Right lobe of liver (tissue), 6 donors: ENCODE data around the gene RRP8. TPM values are rescaled to one million over a fixed set of nuclear protein-coding genes. Genes with fewer than 3 reads are reported as not detected.

Experiments used
- ATAC-seq, 4 donors: fragments of 200-7000 bp; cut with Tn5 transposase; one replicate each; pipeline ENCODE4 v1.9.1; 2020; ENCODE audit warnings: mild to moderate bottlenecking in 4 of 4, moderate library complexity in 4 of 4
- DNase-seq, 3 donors: peaks; one replicate each; pipeline ENCODE4 v3.0.0-alpha.2; 2020
- H3K27ac ChIP-seq, 3 donors: fragments of 200-600 bp; one replicate each; pipeline ENCODE4 v1.8.0; 2022
- H3K27me3 ChIP-seq, 2 donors: fragments of 200-600 bp; one replicate each; pipeline ENCODE4 v1.8.0; 2022
- H3K36me3 ChIP-seq, 4 donors: fragments of 200-600 bp; sonication (generic) in 1 of 4; one replicate each; pipeline versions ENCODE4 v1.5.1 to v1.8.0; 2017 to 2022; ENCODE audit warnings: control low read depth in 1 of 4
- H3K4me1 ChIP-seq, 4 donors: fragments of 200-600 bp; sonication (generic) in 1 of 4; one replicate each; pipeline versions ENCODE4 v1.5.1 to v1.8.0; 2017 to 2022; ENCODE audit warnings: control low read depth in 1 of 4
- H3K4me3 ChIP-seq, 3 donors: fragments of 200-600 bp; one replicate each; pipeline ENCODE4 v1.8.0; 2022
- H3K9me3 ChIP-seq, 4 donors: fragments of 200-600 bp; sonication (generic) in 1 of 4; one replicate each; pipeline versions ENCODE4 v1.5.1 to v1.8.0; 2017 to 2022; ENCODE audit warnings: control low read depth in 1 of 4
- CTCF ChIP-seq, 4 donors: fragments of 200-600 bp in 3 of 4; fragments of 450-650 bp in 1 of 4; IDR thresholded peaks; one replicate each; pipeline versions ENCODE4 v1.5.1 to v1.8.0; 2016 to 2022; ENCODE audit warnings: antibody characterized with exemption in 4 of 4, mild to moderate bottlenecking in 2 of 4
- POLR2A ChIP-seq: fragments of 450-650 bp; IDR thresholded peaks from one replicate; pipeline ENCODE4 v1.6.1; 2017; ENCODE audit warnings: antibody characterized with exemption, mild to moderate bottlenecking
- WGBS: methylation state at CpG from one replicate; pipeline ENCODE4 v1.1.6; 2018; ENCODE audit warnings: low coverage, low lambda C conversion rate; ENCODE audit not compliant: insufficient coverage; ENCODE audit errors: missing lambda C conversion rate; 5-methylcytosine and 5-hydroxymethylcytosine counted together
- intact Hi-C, 2 donors: fragments of 100-400 bp; cut with DNase I; formaldehyde crosslinking; loops; one replicate each; pipeline versions ENCODE4 v1.11.2 to v1.14.1; 2022
- total RNA-seq, 6 experiments: library from RNA; depleted of rRNA in 2 of 6; stranded (reverse); fragments of >200 nt in 2 of 6; fragmentation: NEBNext Ultra II Directional in 3 of 6; extraction: Animal tissue kit (Norgen Biotek cat#: 25700) in 3 of 6; gene quantifications; one replicate each; pipeline versions ENCODE4 v1.1.0 to v1.2.4, GENCODE V29; 2016 to 2023
- donor health status: DM: no; HTN: yes; CAD: no.
- donor health status: DM: no; HTN: no; CAD: no.
- donor health status: DM: no; HTN: no; CAD: no.
- donor health status: DM: no; HTN: yes; CAD: no.
- donor health status: DM: no; HTN: yes; CAD: no.

Gene RRP8
- total RNA-seq, 6 experiments from 2014 or later, result 11.3 to 17.1 (median 14.2) TPM

- 0% methylated on average over 14 of the region's 16 CpGs for WGBS
- peak; percentile 93 to 98 (median 96) for ATAC-seq
- Histone ChIP-seq H3K4me1 (peaks cover 0 to 8% (median 0%) of the 10 kb centered on the region in 4 donors), H3K27me3 (no peaks in the 10 kb centered on the region), H3K36me3 (peaks cover 0 to 18% (median 3%) of the 10 kb centered on the region in 4 donors), H3K9me3 (no peaks in the 10 kb centered on the region), H3K27ac (peak within 1 kb of the TSS; percentile 92 to 97 (median 93)), H3K4me3 (peak within 1 kb of the TSS; percentile 79 to 92 (median 80))
- intact Hi-C loops, result no loop called here
- TF ChIP-seq POLR2A (peak; percentile 79), CTCF (IDR thresholded peaks at IDR 0.05) (no peak)
- peak; percentile 89 to 94 (median 90) for DNase-seq
Observed at GRCh38 chr11:6619004-6619745, 15.8 kb upstream of the RRP8 start, which contains the start of gene TPP1. Gene TPP1 (minus strand): TSS chr11:6619422. CDS start chr11:6619400, 22 bp downstream.

DNA sequence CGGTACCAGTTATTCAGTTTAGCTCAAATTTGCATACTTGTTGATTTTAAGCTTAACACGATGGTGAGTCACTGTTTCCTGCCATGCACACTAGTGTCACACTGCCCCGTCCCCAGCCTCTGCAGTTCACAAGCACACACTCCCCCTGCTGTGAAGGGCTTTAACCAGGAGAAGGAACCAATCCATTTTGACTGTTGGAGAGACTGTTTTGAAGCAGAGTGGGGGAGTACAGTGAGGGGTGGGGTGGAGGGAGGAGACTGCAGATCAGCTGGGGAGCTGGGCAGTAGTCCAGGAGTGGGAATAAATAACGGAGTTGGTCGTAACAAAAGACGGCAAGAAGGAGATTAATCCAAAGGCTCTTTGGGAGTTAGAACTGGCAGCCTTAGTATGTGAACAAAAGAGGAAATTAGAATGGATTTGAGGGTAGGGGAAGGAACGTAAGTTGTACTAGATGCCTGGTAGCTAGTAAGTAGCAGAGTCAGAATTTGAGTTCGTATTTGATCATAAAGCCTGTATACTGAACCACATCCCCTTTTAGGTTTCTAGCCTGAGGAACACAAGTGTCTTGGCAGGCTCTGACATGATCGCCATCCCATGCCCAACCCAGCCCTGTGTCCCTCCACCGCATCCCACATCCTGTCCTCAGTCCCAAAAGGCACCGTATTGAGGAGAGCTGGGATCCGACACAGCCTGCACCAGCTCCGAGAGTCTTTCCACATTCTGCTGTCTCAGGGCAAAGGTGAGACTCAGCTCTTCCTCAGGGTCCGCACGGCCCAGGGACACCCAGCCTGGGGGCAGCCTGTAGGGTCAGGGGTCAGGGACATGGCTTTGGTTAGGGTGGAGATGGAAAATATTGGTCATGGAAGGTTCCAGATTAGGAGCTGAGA is 14.9 kb upstream of the RRP8 start:
- ATAC-seq (peak; percentile 25 to 55 (median 50)), DNase-seq (peak in 2 of 3 donors; percentile 54 to 65)
- WGBS, result 22% methylated on average over 9 of the region's 15 CpGs
- Histone ChIP-seq H3K36me3 (peaks cover 0 to 18% (median 3%) of the 10 kb centered on the region in 4 donors), H3K9me3 (no peaks in the 10 kb centered on the region), H3K4me3 (peak overlapping the region; percentile 79 to 92 (median 80)), H3K4me1 (peaks cover 0 to 8% (median 0%) of the 10 kb centered on the region in 4 donors), H3K27ac (peak overlapping the region; percentile 92 to 97 (median 93)), H3K27me3 (no peaks in the 10 kb centered on the region)
- TF ChIP-seq POLR2A, result no peak
- no peak for TF ChIP-seq CTCF (IDR thresholded peaks at IDR 0.05)
- intact Hi-C loops, result no loop called here

DNA sequence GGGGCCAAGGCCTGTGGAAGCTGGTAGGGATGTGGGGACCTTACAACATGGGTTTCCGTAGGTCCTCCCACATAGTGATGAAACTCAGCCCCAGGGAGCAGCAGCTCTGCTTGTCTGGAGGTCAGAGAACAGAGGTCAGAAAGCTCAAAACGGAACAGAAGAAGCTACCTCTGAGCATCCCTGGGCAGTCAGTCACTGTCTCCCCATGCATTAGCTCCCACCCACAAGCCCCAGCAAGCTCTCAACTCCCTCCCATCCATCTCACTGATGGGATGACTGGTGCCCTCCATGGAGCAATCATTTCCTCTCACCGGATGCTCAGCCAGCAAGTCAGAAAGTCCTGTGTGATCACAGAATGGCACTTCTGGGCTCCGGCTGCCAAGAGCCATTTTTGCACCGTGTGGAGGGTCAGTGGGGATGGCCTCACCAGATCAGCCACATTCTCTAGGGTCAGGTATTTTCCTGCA is 13.9 kb upstream of the RRP8 start:
- intact Hi-C loops, result no loop called here
- 52% methylated on average over 5 of the region's 5 CpGs for WGBS
- Histone ChIP-seq H3K36me3 (peaks cover 0 to 18% (median 3%) of the 10 kb centered on the region in 4 donors), H3K4me1 (peaks cover 0 to 13% (median 2%) of the 10 kb centered on the region in 4 donors), H3K27ac (peak overlapping the region in 2 of 3 donors; percentile 93 to 97), H3K4me3 (peak overlapping the region in 2 of 3 donors; percentile 12 to 80), H3K9me3 (no peaks in the 10 kb centered on the region), H3K27me3 (no peaks in the 10 kb centered on the region)
- DNase-seq, result no peak
- TF ChIP-seq CTCF (IDR thresholded peaks at IDR 0.05) (no peak), POLR2A (no peak)
- ATAC-seq, result no peak

DNA sequence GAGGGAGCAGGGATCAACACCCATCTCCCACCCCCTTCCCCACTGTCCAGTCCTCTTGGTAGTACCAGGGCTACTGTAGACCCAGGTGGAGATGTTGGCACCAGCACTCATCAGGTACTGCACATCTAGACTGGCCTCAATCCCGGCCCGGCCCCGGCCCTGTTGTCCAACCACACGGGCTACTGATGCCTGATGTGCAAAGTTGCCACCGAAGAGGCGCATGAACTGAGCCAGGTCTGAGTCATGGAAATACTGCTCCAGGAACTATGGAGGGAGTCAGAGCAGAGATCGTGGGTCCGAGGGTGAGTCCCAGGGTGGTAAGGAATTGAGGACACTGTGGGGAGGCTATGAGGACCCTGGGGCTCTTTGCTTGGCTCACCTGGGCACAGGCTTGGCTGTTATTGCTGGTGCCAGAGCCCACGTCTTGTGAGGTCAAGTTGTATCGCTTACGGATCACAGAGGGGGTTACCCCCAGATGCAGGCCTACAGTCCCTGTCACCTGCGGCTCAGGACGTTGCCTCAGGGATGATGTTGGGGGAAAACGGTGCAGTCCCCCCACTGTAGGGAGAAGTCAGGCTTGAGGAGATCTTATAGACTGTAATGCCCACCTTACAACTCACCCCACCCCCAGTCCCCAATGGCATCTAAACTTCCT is 13.3 kb upstream of the RRP8 start:
- H3K4me3 ChIP-seq, result no peak overlapping the region
- ATAC-seq (no peak), DNase-seq (no peak)
- no peaks in the 10 kb centered on the region for H3K9me3 ChIP-seq
- intact Hi-C loops, result no loop called here
- WGBS, result 100% methylated on average over 3 of the region's 14 CpGs
- TF ChIP-seq POLR2A (no peak), CTCF (IDR thresholded peaks at IDR 0.05) (no peak)
- H3K27ac ChIP-seq, result no peak overlapping the region
- H3K4me1 ChIP-seq, result peaks cover 0 to 13% (median 2%) of the 10 kb centered on the region in 4 donors
- H3K36me3 ChIP-seq, result peaks cover 0 to 18% (median 3%) of the 10 kb centered on the region in 4 donors
- no peaks in the 10 kb centered on the region for H3K27me3 ChIP-seq
